GM04504 (cell line): ENCODE measurements around the gene PRDM15.

Experiments
- DNase-seq: peaks from one replicate; pipeline ENCODE4 v3.0.0-alpha.2; 2012; ENCODE audit warnings: low read depth

The PRDM15 gene

DNA sequence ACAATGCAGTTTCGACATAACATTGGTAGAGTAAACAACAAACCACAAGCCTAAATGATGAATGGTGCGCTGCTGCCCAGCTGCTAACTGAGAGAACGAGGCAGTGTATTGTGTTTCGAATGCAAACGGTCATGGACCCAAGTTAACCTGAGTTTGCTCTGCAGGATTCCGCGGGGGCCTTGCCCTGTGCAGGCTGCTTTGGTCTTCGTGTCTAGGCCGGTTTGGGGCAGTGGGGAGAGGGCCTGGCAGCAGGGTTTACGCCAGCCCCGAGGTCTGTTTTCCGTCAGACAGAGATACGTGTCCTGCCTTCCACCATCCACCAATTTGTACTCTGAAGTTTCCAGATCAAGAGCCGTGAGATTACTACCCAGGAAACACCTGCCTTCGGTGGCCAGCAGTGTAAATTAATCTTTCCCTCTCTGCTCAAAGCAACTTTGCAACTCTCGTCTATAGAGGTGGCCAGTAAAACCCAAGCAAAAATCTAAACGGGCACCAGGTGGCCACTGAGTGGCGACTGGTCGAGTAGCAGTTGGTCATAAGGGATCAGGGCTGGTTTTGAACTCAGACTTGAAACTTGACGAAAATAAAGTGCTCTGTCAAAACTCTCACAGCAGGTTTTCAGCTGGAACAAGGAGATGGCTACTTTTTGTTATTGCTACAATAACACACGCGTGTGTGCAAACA, 6.3 kb upstream of the PRDM15 start:
- DNase-seq: no peak

DNA sequence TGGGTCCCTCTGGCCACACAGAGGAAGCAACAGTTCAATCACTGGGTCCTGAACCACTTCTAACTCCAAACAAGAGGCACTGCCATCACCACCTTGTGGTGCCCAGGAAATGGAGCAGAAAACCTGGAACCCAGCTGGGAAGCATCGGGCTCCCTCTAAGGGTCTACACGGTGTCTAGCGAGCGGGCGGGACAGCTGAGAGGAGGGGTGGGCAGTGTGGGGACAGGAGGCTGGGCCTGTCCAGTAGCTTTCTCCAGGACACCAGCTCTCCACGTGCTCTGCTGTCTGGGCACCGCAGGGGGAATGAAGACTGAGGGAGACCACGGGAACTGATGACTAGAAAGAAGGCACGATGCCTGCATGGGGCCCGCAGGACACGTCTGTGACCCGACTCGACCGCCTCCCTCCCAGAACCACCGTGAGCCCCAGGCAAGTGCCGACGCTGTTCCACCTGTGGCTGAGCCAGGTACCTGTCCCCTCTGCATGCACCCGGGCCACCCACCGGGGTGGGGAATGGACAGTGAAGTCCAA, 5.4 kb upstream of the PRDM15 start:
- no peak for DNase-seq

- no peak for DNase-seq
Measured at GRCh38 chr21:41883582-41883981, 4.4 kb upstream of the PRDM15 start.

DNA sequence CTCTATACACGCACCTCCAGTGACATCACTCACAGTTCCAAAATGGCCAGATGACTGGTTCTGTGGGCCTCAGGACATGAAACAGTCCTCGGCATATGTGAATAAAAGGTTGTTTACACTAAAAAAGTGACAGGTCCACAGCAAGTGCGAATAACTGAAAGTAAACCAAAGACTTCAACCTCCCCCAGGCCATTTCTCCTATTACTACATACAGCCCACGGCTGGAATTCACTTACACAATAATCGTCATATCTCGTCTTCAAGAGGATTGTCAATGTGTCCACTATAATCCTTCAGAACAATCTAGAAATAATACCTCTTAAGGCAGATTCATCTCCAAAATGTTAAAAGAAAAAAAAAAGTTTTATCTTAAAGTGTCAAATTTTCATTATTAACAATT, 1.9 kb upstream of the PRDM15 start:
- DNase-seq: no peak

DNA sequence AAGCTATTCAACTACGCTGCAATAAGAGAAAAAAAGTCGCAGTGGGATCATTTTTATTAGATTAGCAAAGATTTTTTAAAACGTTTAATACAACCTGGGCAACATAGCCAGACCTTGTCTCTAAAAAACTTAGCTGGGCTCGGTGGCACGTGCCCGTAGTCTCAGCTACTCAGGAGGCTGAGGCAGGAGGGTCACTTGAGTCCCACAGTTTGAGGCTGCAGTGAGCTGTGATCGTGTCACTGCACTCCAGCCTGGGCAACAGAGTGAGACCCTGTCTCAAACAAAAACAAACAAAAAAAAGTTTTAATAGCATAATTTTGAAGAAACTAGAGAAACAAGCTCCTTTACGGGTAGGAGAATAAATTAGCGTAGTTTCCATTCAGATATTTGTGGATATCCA, 1.0 kb upstream of the PRDM15 start:
- no peak for DNase-seq

DNA sequence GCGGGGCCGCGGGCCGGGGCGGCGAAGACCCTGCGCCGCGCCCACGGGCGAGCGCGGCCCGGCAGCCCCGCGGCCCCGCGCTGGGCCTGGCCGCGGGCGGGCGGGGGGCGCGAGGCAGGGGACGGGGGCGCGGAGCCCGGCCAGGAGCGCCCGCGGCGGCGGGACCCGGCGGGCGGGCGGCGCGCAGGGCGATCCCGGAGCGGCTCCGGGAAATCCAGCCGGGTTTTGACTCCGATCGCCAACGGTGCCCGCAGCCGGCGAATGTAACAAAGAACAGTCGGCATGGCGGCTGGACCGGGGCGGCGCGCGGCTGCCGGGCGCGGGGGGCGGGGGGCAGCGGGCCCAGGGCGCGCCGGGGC, 334 bp downstream of the PRDM15 start:
- peak; percentile 64 for DNase-seq

GRCh38 chr21:41877901-41878830, 978 bp downstream of the PRDM15 start:
- peak; percentile 28 for DNase-seq

- DNase-seq: no peak
Measured at GRCh38 chr21:41876928-41877652, 2.1 kb downstream of the PRDM15 start.

DNA sequence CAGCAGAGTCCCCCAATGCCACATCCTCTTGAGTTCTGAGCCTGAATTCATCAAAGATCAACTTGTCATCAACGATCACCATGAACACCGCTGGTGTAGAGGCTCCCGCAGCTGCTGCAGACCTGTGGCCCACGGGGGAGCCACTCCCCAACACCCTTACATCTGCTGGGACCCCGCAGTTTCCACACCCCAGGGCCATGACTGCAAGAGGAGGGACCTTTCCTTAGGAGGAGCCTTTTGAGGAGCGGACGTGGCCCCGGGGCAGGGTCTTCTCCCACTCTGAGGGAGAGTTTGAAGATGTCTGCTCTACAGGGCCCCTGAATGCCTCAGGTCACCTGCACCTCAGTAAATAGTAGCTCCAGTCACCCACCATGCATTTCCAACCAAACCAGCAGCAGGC, 2.7 kb downstream of the PRDM15 start:
- no peak for DNase-seq

GRCh38 chr21:41875086-41875485, 4.1 kb downstream of the PRDM15 start:
- no peak for DNase-seq

DNA sequence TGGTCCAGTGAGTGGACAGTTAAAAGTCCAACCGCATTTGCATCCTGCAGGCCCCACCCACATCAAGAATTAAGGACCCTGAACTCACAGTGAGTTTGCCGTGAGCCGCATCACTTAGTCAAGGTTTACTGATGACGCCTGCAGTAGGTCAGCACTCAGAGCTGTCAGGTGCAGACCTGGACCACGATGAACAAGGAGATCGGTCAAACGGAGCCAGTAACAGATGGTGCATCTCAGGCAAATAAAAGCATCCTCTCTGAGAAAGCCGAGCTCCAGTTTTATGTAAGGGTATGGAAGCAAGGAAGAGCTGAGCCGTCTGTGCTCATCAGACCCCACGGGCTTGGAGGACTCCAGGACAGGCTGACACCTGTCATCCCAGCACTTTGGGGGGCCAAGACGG, 4.5 kb downstream of the PRDM15 start:
- DNase-seq: no peak

GRCh38 chr21:41873426-41873825, 5.7 kb downstream of the PRDM15 start:
- DNase-seq: no peak

GRCh38 chr21:41873005-41873404, 6.1 kb downstream of the PRDM15 start:
- DNase-seq: no peak

GRCh38 chr21:41871293-41872030, 7.7 kb downstream of the PRDM15 start:
- DNase-seq: no peak

GRCh38 chr21:41869771-41870170, 9.4 kb downstream of the PRDM15 start:
- DNase-seq: no peak

DNA sequence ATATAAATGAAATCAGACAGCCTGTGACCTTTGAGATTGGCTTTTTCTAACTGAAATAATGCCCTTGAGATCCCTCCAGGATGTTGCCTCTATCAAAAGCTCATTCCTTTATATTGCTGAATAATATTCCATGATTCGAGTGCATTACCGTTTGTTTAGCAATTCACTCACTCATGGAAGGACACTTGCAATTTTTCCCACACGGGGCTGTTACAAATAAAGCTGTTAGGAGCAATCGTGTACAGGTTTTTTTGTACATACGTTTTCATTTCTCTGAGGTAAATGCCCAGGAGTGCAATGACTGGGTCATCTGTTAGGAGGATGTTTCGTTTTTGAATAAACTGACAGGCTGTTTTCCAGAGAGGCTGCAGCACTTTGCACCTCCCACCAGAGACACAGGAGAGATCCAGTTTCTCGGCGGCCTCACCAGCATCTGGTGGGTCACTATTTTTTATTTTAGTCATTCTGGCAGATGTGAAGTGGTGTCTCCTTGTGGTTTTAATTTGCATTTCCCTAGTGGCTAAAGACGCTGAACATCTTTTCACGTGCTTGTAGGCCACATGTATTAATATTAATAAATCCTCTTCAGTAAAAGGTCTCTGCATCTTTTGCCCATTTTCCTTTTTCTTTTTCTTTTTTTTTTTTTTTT, 11.0 kb downstream of the PRDM15 start:
- peak; percentile 40 for DNase-seq

GRCh38 chr21:41867313-41867712, 11.8 kb downstream of the PRDM15 start:
- DNase-seq: no peak

GRCh38 chr21:41866274-41866809, 12.8 kb downstream of the PRDM15 start:
- no peak for DNase-seq

DNA sequence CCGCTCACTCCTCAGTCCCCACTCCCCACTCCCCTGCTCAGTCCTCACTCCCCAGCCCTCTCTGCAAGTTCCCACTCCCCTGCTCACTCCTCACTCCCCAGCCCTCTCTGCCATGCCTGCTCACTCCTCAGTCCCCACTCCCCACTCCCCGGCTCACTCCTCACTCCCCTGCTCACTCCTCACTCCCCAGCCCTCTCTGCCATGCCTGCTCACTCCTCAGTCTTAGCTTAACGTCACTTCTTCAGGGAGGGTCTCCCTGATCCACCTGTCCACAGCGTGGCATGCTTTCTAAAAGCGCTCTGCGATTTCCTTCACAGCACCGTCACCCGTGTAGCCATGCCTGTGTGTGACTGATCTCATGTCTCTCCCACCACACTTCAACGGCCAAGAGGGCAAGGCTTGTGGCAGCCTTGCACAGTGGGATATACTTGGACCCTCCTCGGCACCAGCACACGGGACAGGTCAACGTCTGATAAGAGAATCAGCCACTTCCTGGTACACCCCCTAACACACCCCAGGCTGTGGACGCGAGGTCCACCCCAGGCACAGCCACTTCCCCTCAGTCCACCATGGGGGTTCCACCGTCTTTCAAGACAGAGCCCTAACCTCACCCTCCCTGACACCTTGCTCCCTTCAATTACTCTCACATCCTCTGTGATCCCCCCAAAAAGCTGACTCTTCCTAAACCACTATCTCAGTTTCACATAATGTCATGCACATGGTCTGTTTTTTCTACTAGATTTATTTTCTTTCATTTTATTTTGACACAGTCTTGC, 14.0 kb downstream of the PRDM15 start:
- no peak for DNase-seq

DNA sequence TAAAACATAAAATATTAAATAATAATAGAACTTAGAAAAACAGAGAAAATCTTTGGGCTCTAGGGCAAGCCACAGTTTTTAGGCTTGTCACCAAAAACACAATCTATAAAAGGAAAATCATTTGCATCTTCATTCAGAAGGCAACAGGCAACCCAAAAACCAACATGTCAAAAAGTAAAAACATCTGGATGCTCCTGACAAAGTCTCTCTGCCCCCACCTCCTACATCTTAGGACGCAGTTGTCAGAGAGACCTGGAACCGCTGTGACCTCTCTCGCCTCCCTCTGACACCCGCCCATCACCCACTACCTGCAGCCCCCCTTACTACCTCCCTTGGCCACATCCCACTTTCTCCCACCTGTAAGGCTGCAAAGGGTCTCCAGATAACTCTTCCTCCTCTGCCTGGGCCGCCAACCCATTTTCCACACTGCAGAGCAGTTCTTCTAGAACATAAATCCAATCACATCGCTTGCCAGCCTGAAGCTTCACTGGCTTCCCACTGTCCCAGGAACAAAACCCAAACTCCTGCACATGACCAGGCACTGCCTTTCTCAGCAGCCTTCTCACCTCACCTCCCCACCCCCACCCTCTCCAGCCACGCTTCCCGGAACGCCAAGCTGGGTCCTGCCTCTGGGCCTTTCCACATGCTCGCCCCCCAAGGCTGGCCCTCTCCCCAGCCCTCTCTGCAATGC, 14.7 kb downstream of the PRDM15 start:
- no peak for DNase-seq
